GM23338 (cell line): ENCODE data around the gene ADTRP. TPM values are rescaled to one million over a fixed set of nuclear protein-coding genes. Genes with fewer than 3 reads are reported as not detected.
A peak's percentile ranks its signal among the peaks of the same experiment; 100 is the strongest.

Source experiments
- ATAC-seq: fragments of 200-7000 bp; cut with Tn5 transposase; 3 replicates; pipeline ENCODE4 v1.9.1; 2020
- DNase-seq: peaks from one replicate; pipeline ENCODE4 v3.0.0-alpha.2; 2015; ENCODE audit warnings: low spot score
- H2AFZ ChIP-seq: fragments of 200-600 bp; sonication (generic); 2 replicates; pipeline ENCODE4 v1.8.0; 2016; ENCODE audit warnings: antibody characterized with exemption, mild to moderate bottlenecking, moderate library complexity
- H3F3A ChIP-seq: fragments of 200-600 bp; sonication (generic); replicated peaks from 2 replicates; pipeline ENCODE4 v1.8.0; 2017; ENCODE audit warnings: antibody characterized with exemption, mixed run types, low read depth
- H3K27ac ChIP-seq: fragments of 200-600 bp; sonication (generic); 2 replicates; pipeline ENCODE4 v1.6.1; 2016; ENCODE audit warnings: low read depth
- H3K27me3 ChIP-seq: fragments of 200-600 bp; sonication (generic); 2 replicates; pipeline ENCODE4 v1.8.0; 2016; ENCODE audit warnings: mild to moderate bottlenecking, mixed run types, moderate library complexity; ENCODE audit not compliant: insufficient read depth
- H3K36me3 ChIP-seq: fragments of 200-600 bp; sonication (generic); 2 replicates; pipeline ENCODE4 v1.8.0; 2016; ENCODE audit warnings: mild to moderate bottlenecking; ENCODE audit not compliant: insufficient read depth
- H3K4me1 ChIP-seq: fragments of 200-600 bp; sonication (generic); 2 replicates; pipeline ENCODE4 v1.8.0; 2016; ENCODE audit warnings: mild to moderate bottlenecking, moderate library complexity; ENCODE audit not compliant: insufficient read depth
- H3K4me2 ChIP-seq: fragments of 200-600 bp; sonication (generic); 2 replicates; pipeline ENCODE4 v1.7.1; 2017; ENCODE audit warnings: mixed run types
- H3K4me3 ChIP-seq: fragments of 200-600 bp; sonication (generic); 2 replicates; pipeline ENCODE4 v1.6.1; 2016; ENCODE audit warnings: mixed run types
- H3K79me2 ChIP-seq: fragments of 200-600 bp; sonication (generic); replicated peaks from 2 replicates; pipeline ENCODE4 v1.8.0; 2017; ENCODE audit warnings: mild to moderate bottlenecking; ENCODE audit not compliant: insufficient read depth
- H3K9me2 ChIP-seq: fragments of 200-600 bp; sonication (generic); 2 replicates; pipeline ENCODE4 v1.8.0; 2017; ENCODE audit not compliant: insufficient read depth
- H4K20me1 ChIP-seq: fragments of 200-600 bp; sonication (generic); replicated peaks from 2 replicates; pipeline ENCODE4 v1.8.0; 2017; ENCODE audit warnings: mild to moderate bottlenecking; ENCODE audit not compliant: insufficient read depth
- H3K27ac Mint-ChIP-seq: 2 replicates; pipeline ENCODE4 v1.8.0; 2020; ENCODE audit warnings: inconsistent platforms, mild to moderate bottlenecking, moderate library complexity, mixed read lengths
- H3K27me3 Mint-ChIP-seq: 3 replicates; pipeline ENCODE4 v1.8.0; 2022; ENCODE audit warnings: low read depth, mild to moderate bottlenecking, moderate library complexity, mixed read lengths, inconsistent platforms; ENCODE audit not compliant: insufficient read depth, poor library complexity
- H3K36me3 Mint-ChIP-seq: 3 replicates; pipeline ENCODE4 v1.8.0; 2021; ENCODE audit warnings: low read depth, mild to moderate bottlenecking, inconsistent platforms, moderate library complexity, mixed read lengths
- H3K4me1 Mint-ChIP-seq: 3 replicates; pipeline ENCODE4 v1.8.0; 2020; ENCODE audit warnings: mild to moderate bottlenecking, inconsistent platforms, mixed read lengths
- H3K4me3 Mint-ChIP-seq: 3 replicates; pipeline ENCODE4 v1.8.0; 2021; ENCODE audit warnings: moderate library complexity, mild to moderate bottlenecking, inconsistent platforms, mixed read lengths
- H3K9me3 Mint-ChIP-seq: 3 replicates; pipeline ENCODE4 v1.8.0; 2020; ENCODE audit warnings: moderate library complexity, mild to moderate bottlenecking, inconsistent platforms, mixed read lengths
- CREB1 ChIP-seq: fragments of 250-450 bp; sonication (Bioruptor Pico); IDR thresholded peaks from 2 replicates; pipeline ENCODE4 v1.5.0; 2020; ENCODE audit warnings: low read depth, mild to moderate bottlenecking, moderate library complexity
- CTCF ChIP-seq, 2 experiments: fragments of 200-600 bp in 1 of 2; sonication (generic) in 1 of 2; conservative IDR thresholded peaks; 2 replicates each; pipeline versions ENCODE4 v1.5.1 to v1.6.1; 2016 to 2017; ENCODE audit warnings: antibody characterized with exemption in 2 of 2, low read depth in 2 of 2, mild to moderate bottlenecking in 2 of 2, moderate library complexity in 1 of 2
- ETS1 ChIP-seq: IDR thresholded peaks from 2 replicates; pipeline ENCODE4 v1.6.1; 2016; ENCODE audit warnings: antibody characterized with exemption
- EZH2 ChIP-seq: fragments of 200-600 bp; sonication (generic); IDR thresholded peaks from one replicate; pipeline ENCODE4 v1.8.0; 2017; ENCODE audit warnings: antibody characterized with exemption, mild to moderate bottlenecking, low read depth; ENCODE audit not compliant: unreplicated experiment
- EZH2phosphoT487 ChIP-seq: fragments of 200-600 bp; sonication (generic); IDR thresholded peaks from one replicate; pipeline ENCODE4 v1.8.1; 2018; ENCODE audit warnings: antibody characterized with exemption; ENCODE audit not compliant: unreplicated experiment
- JUNB ChIP-seq: IDR thresholded peaks from one replicate; pipeline ENCODE4 v1.6.1; 2016; ENCODE audit warnings: antibody characterized with exemption; ENCODE audit not compliant: unreplicated experiment
- NANOG ChIP-seq: IDR thresholded peaks from 2 replicates; pipeline ENCODE4 v1.6.1; 2016; ENCODE audit warnings: antibody characterized with exemption, borderline replicate concordance
- POLR2AphosphoS5 ChIP-seq: IDR thresholded peaks from 2 replicates; pipeline ENCODE4 v1.6.1; 2016; ENCODE audit warnings: antibody characterized with exemption, low read depth
- REST ChIP-seq: IDR thresholded peaks from one replicate; pipeline ENCODE4 v1.6.1; 2018; ENCODE audit warnings: antibody characterized with exemption; ENCODE audit not compliant: unreplicated experiment
- STAT1 ChIP-seq: IDR thresholded peaks from one replicate; pipeline ENCODE4 v1.6.1; 2016; ENCODE audit warnings: antibody characterized with exemption; ENCODE audit not compliant: unreplicated experiment
- ZNF114 ChIP-seq: fragments of 250-450 bp; sonication (Bioruptor Pico); IDR thresholded peaks from 2 replicates; pipeline ENCODE4 v1.5.0; 2020; ENCODE audit warnings: mild to moderate bottlenecking, moderate library complexity
- ZNF331 ChIP-seq: fragments of 250-450 bp; sonication (Bioruptor Pico); IDR thresholded peaks from 2 replicates; pipeline ENCODE4 v1.5.0; 2020; ENCODE audit warnings: low read depth, mild to moderate bottlenecking, moderate library complexity
- ZNF462 ChIP-seq: fragments of 250-450 bp; sonication (Bioruptor Pico); IDR thresholded peaks from 2 replicates; pipeline ENCODE4 v1.5.0; 2020; ENCODE audit warnings: mild to moderate bottlenecking, moderate library complexity
- polyA plus RNA-seq: library from polyadenylated mRNA; unstranded; fragments of >200 nt; fragmentation: Nextera tagmentation; extraction: Ambion mirVana; gene quantifications from 2 replicates; pipeline ENCODE4 v1.2.1, GENCODE V29; 2016
- total RNA-seq: library from RNA; depleted of rRNA; stranded (reverse); fragments of >200 nt; shearing (Covaris generic); gene quantifications from 2 replicates; pipeline ENCODE4 v1.2.3, GENCODE V29; 2014

Gene ADTRP
- total and polyA plus RNA-seq, 2 experiments from 2014 or later: not detected

GRCh38 chr6:11711003-11711983 lies 67.3 kb downstream of the ADTRP start:
- Mint-ChIP-seq H3K36me3 (no peaks in the 10 kb centered on the region), H3K27me3 (peaks cover 4% of the 10 kb centered on the region), H3K4me1 (peaks cover 6% of the 10 kb centered on the region; the same call in 2 of the 3 replicates), H3K4me3 (no peak overlapping the region), H3K27ac (no peak overlapping the region; the same call in 1 of the 2 replicates), H3K9me3 (no peaks in the 10 kb centered on the region)
- Histone ChIP-seq H3K36me3 (no peaks in the 10 kb centered on the region), H3K27ac (no peak overlapping the region), H3K4me2 (no peak overlapping the region), H3K9me2 (no peaks in the 10 kb centered on the region), H3K27me3 (no peaks in the 10 kb centered on the region), H3K79me2 (no peaks in the 10 kb centered on the region), H2AFZ (peak overlapping the region; percentile 78), H3K4me1 (no peaks in the 10 kb centered on the region), H3F3A (no peaks in the 10 kb centered on the region), H3K4me3 (no peak overlapping the region), H4K20me1 (no peaks in the 10 kb centered on the region)
- ATAC-seq (no peak), DNase-seq (no peak)
- TF ChIP-seq EZH2phosphoT487 (no peak), POLR2AphosphoS5 (no peak), CREB1 (no peak), ZNF462 (CRISPR knock-in tag) (no peak), ZNF114 (no peak), STAT1 (no peak), REST (no peak), CTCF (conservative IDR thresholded peaks at IDR 0.05; ENCODE audit: low read depth in 2 of 2) (no peak), NANOG (no peak), ETS1 (no peak), EZH2 (no peak), JUNB (no peak), ZNF331 (no peak)
